HepG2 (cell line): ENCODE results near the gene ZNF514. TPM values are rescaled to one million over a fixed set of nuclear protein-coding genes. Genes with fewer than 3 reads are reported as not detected.

Source experiments
- ATF1 ChIP-seq: IDR thresholded peaks from 2 replicates; pipeline ENCODE4 v1.6.1; 2016; ENCODE audit warnings: mild to moderate bottlenecking, control low read depth
- BRCA1 ChIP-seq: sonication (generic); formaldehyde crosslinking; IDR thresholded peaks from 2 replicates; pipeline ENCODE4 v1.4.0; 2020; ENCODE audit warnings: missing genetic modification reagents
- BRD4 ChIP-seq: sonication (generic); formaldehyde crosslinking; IDR thresholded peaks from 2 replicates; pipeline ENCODE4 v1.4.0; 2020; ENCODE audit warnings: missing genetic modification reagents
- BRF2 ChIP-seq: sonication (generic); formaldehyde crosslinking; IDR thresholded peaks from 2 replicates; pipeline ENCODE4 v1.8.1; 2022; ENCODE audit warnings: mild to moderate bottlenecking, missing genetic modification reagents
- FOXO1 ChIP-seq: sonication (generic); formaldehyde crosslinking; IDR thresholded peaks from 2 replicates; pipeline ENCODE4 v1.4.0; 2020; ENCODE audit warnings: missing genetic modification reagents
- GABPA ChIP-seq, 2 experiments: IDR thresholded peaks; 2 replicates each; pipeline ENCODE4 v1.6.1; 2011 to 2016; ENCODE audit warnings: low read depth in 2 of 2, low read length in 1 of 2, missing biosample characterization in 1 of 2, missing genetic modification characterization in 1 of 2
- HIC2 ChIP-seq: sonication (generic); formaldehyde crosslinking; IDR thresholded peaks from 2 replicates; pipeline ENCODE4 v1.9.0; 2022; ENCODE audit warnings: low read depth, missing genetic modification reagents
- HOXA5 ChIP-seq: sonication (generic); formaldehyde crosslinking; IDR thresholded peaks from 2 replicates; pipeline ENCODE4 v1.4.0; 2020; ENCODE audit warnings: missing genetic modification reagents
- KLF15 ChIP-seq: sonication (generic); formaldehyde crosslinking; IDR thresholded peaks from 2 replicates; pipeline ENCODE4 v1.8.1; 2023; ENCODE audit warnings: borderline replicate concordance, mild to moderate bottlenecking, inconsistent platforms, missing genetic modification reagents, mixed read lengths
- MAFG ChIP-seq: sonication (generic); formaldehyde crosslinking; IDR thresholded peaks from 2 replicates; pipeline ENCODE4 v1.5.1; 2020; ENCODE audit warnings: mild to moderate bottlenecking, missing genetic modification reagents
- MEIS1 ChIP-seq: sonication (generic); formaldehyde crosslinking; IDR thresholded peaks from 2 replicates; pipeline ENCODE4 v1.9.0; 2021; ENCODE audit warnings: mild to moderate bottlenecking, missing genetic modification reagents, moderate library complexity, borderline replicate concordance
- MLX ChIP-seq: IDR thresholded peaks from 2 replicates; pipeline ENCODE4 v1.6.1; 2016
- NFKBIZ ChIP-seq: IDR thresholded peaks from 2 replicates; pipeline ENCODE4 v1.6.1; 2018; ENCODE audit warnings: missing genetic modification reagents, missing compliant biosample characterization
- RFXANK ChIP-seq: IDR thresholded peaks from 2 replicates; pipeline ENCODE4 v1.6.1; 2016
- U2AF2 ChIP-seq: fragments of 200-400 bp; formaldehyde crosslinking; IDR thresholded peaks from 2 replicates; pipeline ENCODE4 v1.6.1; 2017; ENCODE audit warnings: low read depth, mild to moderate bottlenecking, low read length
- ZBTB20 ChIP-seq: sonication (generic); formaldehyde crosslinking; IDR thresholded peaks from 2 replicates; pipeline ENCODE4 v1.8.1; 2023; ENCODE audit warnings: missing genetic modification reagents, low read depth, mild to moderate bottlenecking, borderline replicate concordance
- ZFP91 ChIP-seq: sonication (generic); formaldehyde crosslinking; IDR thresholded peaks from 2 replicates; pipeline ENCODE4 v1.9.0; 2022; ENCODE audit warnings: missing genetic modification reagents, mild to moderate bottlenecking, borderline replicate concordance
- ZNF234 ChIP-seq: sonication (generic); formaldehyde crosslinking; conservative IDR thresholded peaks from 2 replicates; pipeline ENCODE4 v1.5.1; 2020; ENCODE audit warnings: mild to moderate bottlenecking, missing genetic modification reagents
- ZNF513 ChIP-seq: sonication (generic); formaldehyde crosslinking; conservative IDR thresholded peaks from 2 replicates; pipeline ENCODE4 v1.5.0; 2020; ENCODE audit warnings: missing genetic modification reagents
- ZNF543 ChIP-seq: sonication (generic); formaldehyde crosslinking; IDR thresholded peaks from 2 replicates; pipeline ENCODE4 v1.4.0; 2020; ENCODE audit warnings: mild to moderate bottlenecking, missing genetic modification reagents
- ZNF558 ChIP-seq: sonication (generic); formaldehyde crosslinking; IDR thresholded peaks from 2 replicates; pipeline ENCODE4 v1.9.0; 2022; ENCODE audit warnings: mild to moderate bottlenecking, missing genetic modification reagents, borderline replicate concordance
- ZNF615 ChIP-seq: sonication (generic); formaldehyde crosslinking; IDR thresholded peaks from 2 replicates; pipeline ENCODE4 v1.5.0; 2020; ENCODE audit warnings: mild to moderate bottlenecking, missing genetic modification reagents, borderline replicate concordance
- ZSCAN21 ChIP-seq: sonication (generic); formaldehyde crosslinking; IDR thresholded peaks from 2 replicates; pipeline ENCODE4 v1.8.0; 2022; ENCODE audit warnings: mild to moderate bottlenecking, missing genetic modification reagents, moderate library complexity, borderline replicate concordance
- polyA plus RNA-seq, 8 experiments: library from polyadenylated mRNA; depleted of rRNA in 3 of 8; stranded (reverse) in 7 of 8; unstranded in 1 of 8; fragments of >200 nt; fragmentation: Illumina TruSeq in 4 of 8; extraction: Trizol in 4 of 8; gene quantifications; 2 replicates each; pipeline versions ENCODE4 v1.2.1 to v1.2.3, GENCODE V29; 2011 to 2016; ENCODE audit warnings: low read depth in 4 of 8, missing spikeins in 1 of 8, mixed read lengths in 1 of 8; ENCODE audit not compliant: insufficient read depth in 1 of 8
- total RNA-seq, 5 experiments: library from RNA; depleted of rRNA; stranded (reverse); fragments of >200 nt; fragmentation: Illumina TruSeq; extraction: Trizol; gene quantifications; 2 replicates each; pipeline ENCODE4 v1.2.3, GENCODE V29; 2016; ENCODE audit warnings: low read depth in 1 of 5

ZNF514 gene
- total and polyA plus RNA-seq, 2 of the 13 experiments (the other 11 are each of a cell fraction or from before 2014, with no cell fraction given), result 15.2 to 18.7 TPM

- no peak for TF ChIP-seq U2AF2
- no peak for TF ChIP-seq RFXANK (CRISPR knock-in tag)
- TF ChIP-seq MEIS1, result 0 out of 2 replicates have a peak, but pooled peaks have one; percentile 25
- TF ChIP-seq ZNF234 (CRISPR knock-in tag), result 0 out of 2 replicates have a peak, but pooled peaks have one; percentile 47
- TF ChIP-seq HIC2 (CRISPR knock-in tag), result no peak
- TF ChIP-seq ZNF543 (CRISPR knock-in tag), result 0 out of 2 replicates have a peak, but pooled peaks have one; percentile 11
- TF ChIP-seq KLF15, result peak; percentile 42; the same call in 1 of the 2 replicates
- no peak; the same call in 1 of the 2 replicates for TF ChIP-seq FOXO1 (CRISPR knock-in tag)
- 0 out of 2 replicates have a peak, but pooled peaks have one; percentile 25 for TF ChIP-seq BRD4 (CRISPR knock-in tag)
- no peak for TF ChIP-seq ZBTB20 (CRISPR knock-in tag)
- no peak for TF ChIP-seq ZNF615 (CRISPR knock-in tag)
- TF ChIP-seq HOXA5 (CRISPR knock-in tag), result no peak
- TF ChIP-seq ZFP91 (CRISPR knock-in tag), result 0 out of 2 replicates have a peak, but pooled peaks have one; percentile 18
- no peak for TF ChIP-seq ZNF558 (CRISPR knock-in tag)
- no peak for TF ChIP-seq GABPA (IDR thresholded peaks at IDR 0.05; ENCODE audit: low read depth, low read length)
- TF ChIP-seq GABPA (CRISPR knock-in tag; IDR thresholded peaks at IDR 0.05; ENCODE audit: low read depth), result no peak
- no peak for TF ChIP-seq BRCA1 (CRISPR knock-in tag)
- peak; percentile 40; the same call in 1 of the 2 replicates for TF ChIP-seq ZSCAN21 (CRISPR knock-in tag)
- no peak for TF ChIP-seq MAFG
- no peak for TF ChIP-seq BRF2
- no peak for TF ChIP-seq NFKBIZ (CRISPR knock-in tag)
- no peak for TF ChIP-seq MLX (CRISPR knock-in tag)
- TF ChIP-seq ZNF513 (CRISPR knock-in tag), result no peak
- TF ChIP-seq ATF1, result no peak
Measured at GRCh38 chr2:95158891-95159619, 593 bp downstream of the ZNF514 start (continued).
